HG03571 (cell line): Measurements from ENCODE around the gene LRRTM4.

ENCODE experiments used
- ATAC-seq: cut with Tn5 transposase; IDR thresholded peaks from one replicate; pipeline ENCODE4 v1.9.1; 2021; ENCODE audit not compliant: unreplicated experiment

The LRRTM4 gene

GRCh38 chr2:76928026-76928425 lies 594.1 kb downstream of the LRRTM4 start:
- ATAC-seq: no peak

GRCh38 chr2:76921006-76921405 lies 601.2 kb downstream of the LRRTM4 start:
- ATAC-seq: no peak

GRCh38 chr2:76895469-76895868 lies 626.7 kb downstream of the LRRTM4 start:
- no peak for ATAC-seq

- ATAC-seq: no peak
Observed at GRCh38 chr2:76870581-76870980, 651.6 kb downstream of the LRRTM4 start.

- no peak for ATAC-seq
Observed at GRCh38 chr2:76870011-76870410, 652.2 kb downstream of the LRRTM4 start.

- no peak for ATAC-seq
Observed at GRCh38 chr2:76867854-76868253, 654.3 kb downstream of the LRRTM4 start.

GRCh38 chr2:76866464-76866863 lies 655.7 kb downstream of the LRRTM4 start:
- ATAC-seq: no peak

GRCh38 chr2:76862901-76863300 lies 659.3 kb downstream of the LRRTM4 start:
- no peak for ATAC-seq

- ATAC-seq: no peak
Observed at GRCh38 chr2:76861708-76862107, 660.5 kb downstream of the LRRTM4 start.

- no peak for ATAC-seq
Observed at GRCh38 chr2:76851000-76851399, 671.2 kb downstream of the LRRTM4 start.

- ATAC-seq: no peak
Observed at GRCh38 chr2:76849086-76849485, 673.1 kb downstream of the LRRTM4 start.

GRCh38 chr2:76839826-76840225 lies 682.4 kb downstream of the LRRTM4 start:
- ATAC-seq: no peak

GRCh38 chr2:76829374-76830234 lies 692.6 kb downstream of the LRRTM4 start:
- no peak for ATAC-seq

GRCh38 chr2:76826691-76827090 lies 695.5 kb downstream of the LRRTM4 start:
- ATAC-seq: no peak

GRCh38 chr2:76825140-76825970 lies 696.8 kb downstream of the LRRTM4 start:
- ATAC-seq: no peak

- ATAC-seq: no peak
Observed at GRCh38 chr2:76821731-76822130, 700.4 kb downstream of the LRRTM4 start.

- no peak for ATAC-seq
Observed at GRCh38 chr2:76813084-76813483, 709.1 kb downstream of the LRRTM4 start.

GRCh38 chr2:76812156-76812555 lies 710.0 kb downstream of the LRRTM4 start:
- no peak for ATAC-seq

GRCh38 chr2:76809136-76809535 lies 713.0 kb downstream of the LRRTM4 start:
- ATAC-seq: no peak

GRCh38 chr2:76808732-76809131 lies 713.4 kb downstream of the LRRTM4 start:
- no peak for ATAC-seq

GRCh38 chr2:76793647-76794334 lies 728.4 kb downstream of the LRRTM4 start:
- ATAC-seq: no peak
